Ovary (tissue), 10 donors: Measurements from ENCODE around the gene ZPBP2. TPM values are rescaled to one million over a fixed set of nuclear protein-coding genes. Genes with fewer than 3 reads are reported as not detected.

Source experiments
- DNase-seq, 5 donors: peaks; one replicate each; pipeline ENCODE4 v3.0.0-alpha.2; 2019 to 2020
- H3K27ac ChIP-seq, 2 donors: fragments of 200-600 bp; one replicate each; pipeline versions ENCODE4 v1.5.1 to v1.8.0; 2019 to 2022
- H3K27me3 ChIP-seq: fragments of 200-600 bp; one replicate; pipeline ENCODE4 v1.8.0; 2022
- H3K36me3 ChIP-seq: fragments of 200-600 bp; sonication (generic); one replicate; pipeline ENCODE4 v1.5.1; 2019
- H3K4me1 ChIP-seq: one replicate; pipeline ENCODE4 v1.8.1; 2013; ENCODE audit warnings: mild to moderate bottlenecking, moderate library complexity; ENCODE audit not compliant: insufficient read depth
- H3K4me3 ChIP-seq: fragments of 200-600 bp; sonication (generic); one replicate; pipeline ENCODE4 v1.5.1; 2017
- H3K9me3 ChIP-seq, 2 donors: fragments of 200-600 bp in 1 of 2; sonication (generic) in 1 of 2; one replicate each; pipeline versions ENCODE4 v1.5.1 to v1.8.1; 2013 to 2019; ENCODE audit warnings: mild to moderate bottlenecking in 1 of 2, moderate library complexity in 1 of 2
- EP300 ChIP-seq: sonication (generic); formaldehyde crosslinking; IDR thresholded peaks from one replicate; pipeline ENCODE4 v1.6.1; 2017; ENCODE audit warnings: antibody characterized with exemption
- POLR2A ChIP-seq: fragments of 450-650 bp; IDR thresholded peaks from one replicate; pipeline ENCODE4 v1.6.1; 2017; ENCODE audit warnings: antibody characterized with exemption, mild to moderate bottlenecking, moderate library complexity
- WGBS, 3 donors: extraction: QIAGEN DNeasy Blood & Tissue Kit in 1 of 3; methylation state at CpG; one replicate each; pipeline versions ENCODE4 v1.1.5 to v1.1.7; 2013 to 2017; 5-methylcytosine and 5-hydroxymethylcytosine counted together
- intact Hi-C, 4 donors: fragments of 100-400 bp; cut with DNase I; formaldehyde crosslinking; loops; one replicate each; pipeline versions ENCODE4 v1.11.0 to v1.15.1; 2022 to 2023
- long read RNA-seq, 3 donors: library from polyadenylated mRNA in 2 of 3; unstranded in 2 of 3; transcript quantifications; one replicate each; pipeline ENCODE4 v2.0.0 and lab custom pipeline, GENCODE V29; 2021 to 2026
- polyA plus RNA-seq, 2 donors: library from polyadenylated mRNA; stranded (reverse); fragments of 200-250 nt in 1 of 2; fragments of 350-450 nt in 1 of 2; fragmentation: Illumina TruSeq in 1 of 2; extraction: RNeasy Lipid Tissue Mini Kit (QIAGEN cat#74804) in 1 of 2; gene quantifications; one replicate each; pipeline ENCODE4 v1.2.3, GENCODE V29; 2013 to 2014
- total RNA-seq, 7 donors: library from RNA; depleted of rRNA in 2 of 7; stranded (reverse); fragments of >200 nt in 2 of 7; fragmentation: NEBNext Ultra II Directional in 3 of 7; extraction: Animal tissue kit (Norgen Biotek cat#: 25700) in 3 of 7; gene quantifications; one replicate each; pipeline versions ENCODE4 v1.1.0 to v1.2.4, GENCODE V29; 2016 to 2023
- TF ChIP-seq, protein P1 (sequence below), 3 donors: fragments of 450-650 bp in 2 of 3; fragments of 200-600 bp in 1 of 3; IDR thresholded peaks; one replicate each; pipeline versions ENCODE4 v1.5.1 to v1.8.0; 2016 to 2022; ENCODE audit warnings: antibody characterized with exemption in 3 of 3, mild to moderate bottlenecking in 1 of 3
- donor health status: DM: no; HTN: no; CAD: no; lungs with moderate emphysema.
- donor health status: DM: no; HTN: no; CAD: no.
- donor health status: Bipolar disorder and iron deficiency.
- donor health status: DM: yes; HTN: yes; CAD: no.
- donor health status: DM: no; HTN: no; CAD: no.
- donor health status: DM: yes; HTN: yes; CAD: no.

The ZPBP2 gene, protein sequence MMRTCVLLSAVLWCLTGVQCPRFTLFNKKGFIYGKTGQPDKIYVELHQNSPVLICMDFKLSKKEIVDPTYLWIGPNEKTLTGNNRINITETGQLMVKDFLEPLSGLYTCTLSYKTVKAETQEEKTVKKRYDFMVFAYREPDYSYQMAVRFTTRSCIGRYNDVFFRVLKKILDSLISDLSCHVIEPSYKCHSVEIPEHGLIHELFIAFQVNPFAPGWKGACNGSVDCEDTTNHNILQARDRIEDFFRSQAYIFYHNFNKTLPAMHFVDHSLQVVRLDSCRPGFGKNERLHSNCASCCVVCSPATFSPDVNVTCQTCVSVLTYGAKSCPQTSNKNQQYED
- total RNA-seq, result not detected
- not detected for polyA plus RNA-seq
- long read RNA-seq, donor 1, result 0 reads
- long read RNA-seq, donor 2, transcript ZPBP2-202 (7 exons, 2,177 nt), result major isoform, 6 of 38 reads
- long read RNA-seq, donor 2, partial matches to known transcripts, result 15 of 38 reads
- long read RNA-seq, donor 2, other reads (novel, unspliced or antisense), result 15 of 38 reads
- long read RNA-seq, donor 3, result 0 reads

DNA sequence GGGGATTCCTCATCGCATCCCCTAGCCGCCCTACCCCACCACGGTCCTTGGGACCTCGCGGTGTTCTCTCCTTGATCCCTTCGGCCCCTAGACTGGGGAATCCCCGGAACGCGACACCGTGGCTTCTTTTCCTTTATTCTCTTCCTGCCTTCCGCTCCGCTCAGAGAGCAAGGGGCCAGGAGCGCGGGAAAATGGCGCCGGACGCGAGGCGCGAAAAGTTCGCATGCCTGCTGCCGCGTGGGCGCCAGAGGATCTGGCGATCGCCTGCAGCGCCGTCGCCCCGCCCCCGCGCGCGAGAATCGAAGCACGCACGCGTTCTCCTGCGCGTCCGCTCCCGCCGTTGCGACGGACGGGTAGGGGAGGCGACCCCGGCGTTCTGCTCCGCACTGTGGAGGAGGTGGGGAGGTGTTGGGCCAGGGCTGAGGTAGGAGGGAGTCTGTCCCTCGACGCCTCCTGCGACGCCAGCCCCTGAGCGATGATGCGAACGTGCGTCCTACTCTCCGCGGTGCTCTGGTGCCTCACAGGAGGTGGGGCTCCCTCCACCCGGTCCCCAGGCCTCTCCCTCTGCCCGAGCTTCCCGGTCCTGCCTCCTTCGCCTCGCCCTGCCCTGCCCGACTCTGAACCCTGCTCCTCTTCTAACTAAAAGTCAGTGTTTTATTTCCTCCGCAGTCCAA is at the start of gene ZPBP2:
TSS of gene ZPBP2 (plus strand) at position 323 of the 674 bp plus-strand sequence. CDS start at position 476, 153 bp downstream.
- no peak for TF ChIP-seq EP300
- WGBS, 3 donors, result 28 to 34% (median 28%) methylated on average over 67 of the region's 67 CpGs
- DNase-seq, result no peak
- H3K36me3 ChIP-seq, result no peaks in the 10 kb centered on the region
- no peak within 1 kb of the TSS for H3K27ac ChIP-seq
- no peak within 1 kb of the TSS for H3K4me3 ChIP-seq
- intact Hi-C loops, result no loop called here
- H3K27me3 ChIP-seq, result no peaks in the 10 kb centered on the region
- peaks cover 0 to 22% of the 10 kb centered on the region in 2 donors for H3K9me3 ChIP-seq
- H3K4me1 ChIP-seq, result no peaks in the 10 kb centered on the region

DNA sequence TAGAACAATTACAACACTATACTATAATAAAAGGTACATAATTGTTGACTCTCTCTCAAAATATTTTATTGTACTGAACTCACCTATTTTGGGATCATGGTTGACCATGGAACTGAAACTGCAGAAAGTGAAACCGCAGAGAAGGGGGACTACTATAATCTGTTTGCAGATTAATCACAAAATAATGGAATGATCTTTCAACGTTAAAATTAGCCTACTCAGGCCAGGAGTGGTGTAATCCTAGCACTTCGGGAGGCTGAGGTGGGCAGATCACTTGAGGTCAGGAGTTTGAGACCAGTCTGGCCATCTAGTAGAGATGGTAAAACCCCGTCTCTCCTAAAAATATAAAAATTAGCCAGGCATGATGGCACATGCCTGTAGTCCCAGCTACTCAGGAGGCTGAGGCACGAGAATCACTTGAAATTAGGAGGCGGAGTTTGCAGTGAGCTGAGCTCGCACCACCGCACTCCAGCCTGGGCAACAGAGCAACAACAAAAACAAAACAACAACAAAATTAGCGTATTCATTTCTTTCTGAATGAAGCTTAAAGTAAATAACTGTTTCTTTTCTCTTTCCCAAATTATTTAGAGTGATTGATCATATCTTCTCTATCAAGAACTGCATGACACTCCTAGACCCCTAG is 49.5 kb upstream of the ZPBP2 start:
- H3K4me1 ChIP-seq, result no peaks in the 10 kb centered on the region
- H3K36me3 ChIP-seq, result no peaks in the 10 kb centered on the region
- no peak overlapping the region for H3K27ac ChIP-seq
- TF ChIP-seq, protein P1, sequence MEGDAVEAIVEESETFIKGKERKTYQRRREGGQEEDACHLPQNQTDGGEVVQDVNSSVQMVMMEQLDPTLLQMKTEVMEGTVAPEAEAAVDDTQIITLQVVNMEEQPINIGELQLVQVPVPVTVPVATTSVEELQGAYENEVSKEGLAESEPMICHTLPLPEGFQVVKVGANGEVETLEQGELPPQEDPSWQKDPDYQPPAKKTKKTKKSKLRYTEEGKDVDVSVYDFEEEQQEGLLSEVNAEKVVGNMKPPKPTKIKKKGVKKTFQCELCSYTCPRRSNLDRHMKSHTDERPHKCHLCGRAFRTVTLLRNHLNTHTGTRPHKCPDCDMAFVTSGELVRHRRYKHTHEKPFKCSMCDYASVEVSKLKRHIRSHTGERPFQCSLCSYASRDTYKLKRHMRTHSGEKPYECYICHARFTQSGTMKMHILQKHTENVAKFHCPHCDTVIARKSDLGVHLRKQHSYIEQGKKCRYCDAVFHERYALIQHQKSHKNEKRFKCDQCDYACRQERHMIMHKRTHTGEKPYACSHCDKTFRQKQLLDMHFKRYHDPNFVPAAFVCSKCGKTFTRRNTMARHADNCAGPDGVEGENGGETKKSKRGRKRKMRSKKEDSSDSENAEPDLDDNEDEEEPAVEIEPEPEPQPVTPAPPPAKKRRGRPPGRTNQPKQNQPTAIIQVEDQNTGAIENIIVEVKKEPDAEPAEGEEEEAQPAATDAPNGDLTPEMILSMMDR (IDR thresholded peaks at IDR 0.05), result no peak
- TF ChIP-seq EP300 (no peak), POLR2A (no peak)
- no peaks in the 10 kb centered on the region for H3K9me3 ChIP-seq
- H3K4me3 ChIP-seq, result no peak overlapping the region
- 73 to 79% (median 77%) methylated on average over 9 of the region's 9 CpGs for WGBS, 3 donors
- no peaks in the 10 kb centered on the region for H3K27me3 ChIP-seq
- intact Hi-C loops, result no loop called here
- DNase-seq, result no peak

DNA sequence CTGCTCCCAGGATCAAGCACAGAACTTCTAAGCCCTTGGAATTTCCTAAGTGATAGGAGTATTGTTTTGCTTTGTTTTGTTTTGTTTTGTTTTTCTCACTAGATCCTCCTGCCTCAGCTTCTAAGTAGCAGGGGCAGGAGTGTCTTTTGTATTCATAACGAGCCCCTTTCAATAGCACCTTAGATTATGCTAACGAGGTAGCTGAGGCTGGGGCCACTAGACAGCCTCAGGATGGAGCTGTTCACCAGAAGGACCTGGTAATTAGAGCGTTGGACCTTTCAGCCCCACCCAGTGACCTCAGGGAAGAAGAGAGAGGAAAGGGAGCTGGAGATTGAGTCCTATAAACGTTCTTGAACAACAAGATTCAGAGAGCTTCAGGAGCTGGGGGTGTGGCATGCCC is 47.5 kb upstream of the ZPBP2 start:
- Histone ChIP-seq H3K9me3 (no peaks in the 10 kb centered on the region), H3K27me3 (no peaks in the 10 kb centered on the region), H3K4me3 (no peak overlapping the region), H3K27ac (no peak overlapping the region), H3K4me1 (no peaks in the 10 kb centered on the region), H3K36me3 (no peaks in the 10 kb centered on the region)
- intact Hi-C loops, result no loop called here
- 7 to 18% (median 13%) methylated on average over 4 of the region's 4 CpGs for WGBS, 3 donors
- no peak for DNase-seq
- TF ChIP-seq, protein P1 (IDR thresholded peaks at IDR 0.05), result no peak
- no peak for TF ChIP-seq EP300
- no peak for TF ChIP-seq POLR2A

DNA sequence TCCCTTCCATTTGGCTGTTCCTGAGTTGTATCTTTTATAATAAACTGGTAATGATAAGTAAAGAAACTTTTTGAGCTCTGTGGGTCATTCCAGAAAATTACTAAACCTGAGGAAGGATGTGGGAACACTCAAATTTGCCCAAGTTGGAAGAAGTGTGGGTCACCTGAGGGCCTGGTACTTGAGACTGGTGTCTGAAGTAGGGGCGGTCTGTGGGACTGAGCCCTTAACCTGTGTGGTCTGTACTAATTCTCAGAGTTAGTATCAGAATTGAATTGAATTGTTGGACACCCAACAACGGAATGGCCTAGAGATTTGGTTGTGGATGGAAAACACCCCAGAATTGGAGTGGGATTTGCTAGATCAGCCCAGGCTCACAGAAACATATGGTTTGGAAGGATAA is 47.0 kb upstream of the ZPBP2 start:
- no peaks in the 10 kb centered on the region for H3K36me3 ChIP-seq
- no peaks in the 10 kb centered on the region for H3K9me3 ChIP-seq
- TF ChIP-seq POLR2A (no peak), EP300 (no peak)
- TF ChIP-seq, protein P1 (IDR thresholded peaks at IDR 0.05), result no peak
- H3K4me1 ChIP-seq, result no peaks in the 10 kb centered on the region
- no peak overlapping the region for H3K27ac ChIP-seq
- DNase-seq, result no peak
- no peaks in the 10 kb centered on the region for H3K27me3 ChIP-seq
- intact Hi-C loops, result no loop called here
- WGBS, 3 donors, result 92 to 95% (median 95%) methylated on average over 2 of the region's 2 CpGs
- no peak overlapping the region for H3K4me3 ChIP-seq
